ENCODE results near the gene KRT15.

- TF ChIP-seq, protein P1, sequence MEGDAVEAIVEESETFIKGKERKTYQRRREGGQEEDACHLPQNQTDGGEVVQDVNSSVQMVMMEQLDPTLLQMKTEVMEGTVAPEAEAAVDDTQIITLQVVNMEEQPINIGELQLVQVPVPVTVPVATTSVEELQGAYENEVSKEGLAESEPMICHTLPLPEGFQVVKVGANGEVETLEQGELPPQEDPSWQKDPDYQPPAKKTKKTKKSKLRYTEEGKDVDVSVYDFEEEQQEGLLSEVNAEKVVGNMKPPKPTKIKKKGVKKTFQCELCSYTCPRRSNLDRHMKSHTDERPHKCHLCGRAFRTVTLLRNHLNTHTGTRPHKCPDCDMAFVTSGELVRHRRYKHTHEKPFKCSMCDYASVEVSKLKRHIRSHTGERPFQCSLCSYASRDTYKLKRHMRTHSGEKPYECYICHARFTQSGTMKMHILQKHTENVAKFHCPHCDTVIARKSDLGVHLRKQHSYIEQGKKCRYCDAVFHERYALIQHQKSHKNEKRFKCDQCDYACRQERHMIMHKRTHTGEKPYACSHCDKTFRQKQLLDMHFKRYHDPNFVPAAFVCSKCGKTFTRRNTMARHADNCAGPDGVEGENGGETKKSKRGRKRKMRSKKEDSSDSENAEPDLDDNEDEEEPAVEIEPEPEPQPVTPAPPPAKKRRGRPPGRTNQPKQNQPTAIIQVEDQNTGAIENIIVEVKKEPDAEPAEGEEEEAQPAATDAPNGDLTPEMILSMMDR (IDR thresholded peaks at IDR 0.05 in 2 of 3, conservative IDR thresholded peaks at IDR 0.05 in 1 of 3; ENCODE audit: control insufficient read depth in 2 of 3, extremely low read depth in 1 of 3, insufficient read depth in 1 of 3, low read depth in 3 of 3, low read length in 3 of 3): no peak
- TF ChIP-seq FOS (IDR thresholded peaks at IDR 0.05; ENCODE audit: borderline replicate concordance, extremely low read depth, insufficient read length) (no peak), YY1 (IDR thresholded peaks at IDR 0.05; ENCODE audit: low read depth, low read length) (no peak), RAD21 (IDR thresholded peaks at IDR 0.05; ENCODE audit: insufficient read depth, low read depth, low read length) (no peak), EZH2 (IDR thresholded peaks at IDR 0.05; ENCODE audit: borderline replicate concordance, control insufficient read depth, low read depth, low read length) (no peak), NRF1 (conservative IDR thresholded peaks at IDR 0.05; ENCODE audit: low read depth, low read length) (no peak), ZNF217 (IDR thresholded peaks at IDR 0.05) (no peak), RBBP5 (conservative IDR thresholded peaks at IDR 0.05) (no peak), CEBPB (IDR thresholded peaks at IDR 0.05; ENCODE audit: borderline replicate concordance in 1 of 2, low read depth in 2 of 2, low read length in 2 of 2) (no peak), TAF1 (IDR thresholded peaks at IDR 0.05; ENCODE audit: borderline replicate concordance, low read depth, low read length) (no peak), TBL1XR1 (IDR thresholded peaks at IDR 0.05; ENCODE audit: low read depth, low read length) (no peak), CBX5 (IDR thresholded peaks at IDR 0.05; ENCODE audit: low read depth) (no peak)
- TF ChIP-seq, protein P2, sequence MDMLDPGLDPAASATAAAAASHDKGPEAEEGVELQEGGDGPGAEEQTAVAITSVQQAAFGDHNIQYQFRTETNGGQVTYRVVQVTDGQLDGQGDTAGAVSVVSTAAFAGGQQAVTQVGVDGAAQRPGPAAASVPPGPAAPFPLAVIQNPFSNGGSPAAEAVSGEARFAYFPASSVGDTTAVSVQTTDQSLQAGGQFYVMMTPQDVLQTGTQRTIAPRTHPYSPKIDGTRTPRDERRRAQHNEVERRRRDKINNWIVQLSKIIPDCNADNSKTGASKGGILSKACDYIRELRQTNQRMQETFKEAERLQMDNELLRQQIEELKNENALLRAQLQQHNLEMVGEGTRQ (IDR thresholded peaks at IDR 0.05; ENCODE audit: borderline replicate concordance, low read depth, low read length): no peak
- TF ChIP-seq, protein P3, sequence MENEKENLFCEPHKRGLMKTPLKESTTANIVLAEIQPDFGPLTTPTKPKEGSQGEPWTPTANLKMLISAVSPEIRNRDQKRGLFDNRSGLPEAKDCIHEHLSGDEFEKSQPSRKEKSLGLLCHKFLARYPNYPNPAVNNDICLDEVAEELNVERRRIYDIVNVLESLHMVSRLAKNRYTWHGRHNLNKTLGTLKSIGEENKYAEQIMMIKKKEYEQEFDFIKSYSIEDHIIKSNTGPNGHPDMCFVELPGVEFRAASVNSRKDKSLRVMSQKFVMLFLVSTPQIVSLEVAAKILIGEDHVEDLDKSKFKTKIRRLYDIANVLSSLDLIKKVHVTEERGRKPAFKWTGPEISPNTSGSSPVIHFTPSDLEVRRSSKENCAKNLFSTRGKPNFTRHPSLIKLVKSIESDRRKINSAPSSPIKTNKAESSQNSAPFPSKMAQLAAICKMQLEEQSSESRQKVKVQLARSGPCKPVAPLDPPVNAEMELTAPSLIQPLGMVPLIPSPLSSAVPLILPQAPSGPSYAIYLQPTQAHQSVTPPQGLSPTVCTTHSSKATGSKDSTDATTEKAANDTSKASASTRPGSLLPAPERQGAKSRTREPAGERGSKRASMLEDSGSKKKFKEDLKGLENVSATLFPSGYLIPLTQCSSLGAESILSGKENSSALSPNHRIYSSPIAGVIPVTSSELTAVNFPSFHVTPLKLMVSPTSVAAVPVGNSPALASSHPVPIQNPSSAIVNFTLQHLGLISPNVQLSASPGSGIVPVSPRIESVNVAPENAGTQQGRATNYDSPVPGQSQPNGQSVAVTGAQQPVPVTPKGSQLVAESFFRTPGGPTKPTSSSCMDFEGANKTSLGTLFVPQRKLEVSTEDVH (IDR thresholded peaks at IDR 0.05; ENCODE audit: low read depth, partially characterized antibody): no peak
Measured at GRCh38 chr17:41523787-41524186, 5.1 kb upstream of the KRT15 start.

All from GM12878 (cell line).